ENCODE measurements around the gene ZNF777. TPM values are rescaled to one million over a fixed set of nuclear protein-coding genes. Genes with fewer than 3 reads are reported as not detected.

Gene ZNF777
- total and polyA plus RNA-seq, 9 of the 15 experiments (the other 6 are each of a cell fraction or from before 2014, with no cell fraction given): 0.11 to 32.6 (median 9.0) TPM

DNA sequence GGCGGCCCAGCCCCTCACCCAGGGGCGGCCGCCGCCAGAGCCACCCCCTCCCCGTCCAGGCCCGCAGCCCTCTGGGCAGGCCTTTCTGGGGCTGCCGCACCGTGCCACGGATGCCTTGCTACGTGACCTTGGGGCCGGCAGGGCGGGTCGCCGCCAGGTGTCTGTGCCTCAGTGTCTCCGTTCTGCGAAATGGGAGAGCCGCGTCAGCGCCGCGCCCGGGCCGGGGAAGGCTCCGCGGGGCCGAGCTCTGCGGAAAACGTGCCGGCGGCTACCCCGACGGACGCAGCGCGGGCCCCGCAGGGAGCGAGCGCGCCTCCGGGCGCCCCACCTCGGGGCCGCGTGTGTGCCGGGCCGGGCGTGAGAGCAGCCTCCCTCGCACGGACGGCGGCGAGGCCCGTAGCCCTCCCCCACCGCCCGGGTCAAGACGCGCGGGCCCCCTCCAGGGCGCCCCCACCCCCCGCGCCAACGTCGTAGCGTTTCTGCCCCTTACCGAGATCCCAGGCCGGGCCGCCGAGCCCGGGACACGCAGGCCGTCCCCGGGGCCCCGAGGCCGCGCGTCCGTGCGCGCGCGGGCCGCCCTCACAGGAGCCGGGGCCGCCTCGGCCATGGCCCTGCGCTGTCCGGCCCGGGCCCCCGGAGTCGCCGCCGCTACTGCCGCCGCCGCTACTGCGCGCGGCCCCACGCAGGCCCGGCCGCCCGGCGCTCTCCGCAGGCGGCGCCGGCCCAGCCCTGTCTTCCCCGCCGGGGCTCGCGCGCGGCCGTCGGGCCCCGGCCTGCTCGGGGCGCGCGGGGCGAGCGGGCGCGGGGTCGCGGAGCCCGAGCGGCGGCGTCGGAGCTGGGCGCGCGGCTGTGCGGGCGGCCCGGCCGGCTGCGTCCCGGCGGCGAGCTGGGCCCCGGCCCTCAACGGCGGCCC, 1.1 kb downstream of the ZNF777 start (continued):
- TF ChIP-seq, protein P1, sequence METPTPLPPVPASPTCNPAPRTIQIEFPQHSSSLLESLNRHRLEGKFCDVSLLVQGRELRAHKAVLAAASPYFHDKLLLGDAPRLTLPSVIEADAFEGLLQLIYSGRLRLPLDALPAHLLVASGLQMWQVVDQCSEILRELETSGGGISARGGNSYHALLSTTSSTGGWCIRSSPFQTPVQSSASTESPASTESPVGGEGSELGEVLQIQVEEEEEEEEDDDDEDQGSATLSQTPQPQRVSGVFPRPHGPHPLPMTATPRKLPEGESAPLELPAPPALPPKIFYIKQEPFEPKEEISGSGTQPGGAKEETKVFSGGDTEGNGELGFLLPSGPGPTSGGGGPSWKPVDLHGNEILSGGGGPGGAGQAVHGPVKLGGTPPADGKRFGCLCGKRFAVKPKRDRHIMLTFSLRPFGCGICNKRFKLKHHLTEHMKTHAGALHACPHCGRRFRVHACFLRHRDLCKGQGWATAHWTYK (CRISPR knock-in tag; IDR thresholded peaks at IDR 0.05): no peak
- TF ChIP-seq NEUROD1 (IDR thresholded peaks at IDR 0.05; ENCODE audit: borderline replicate concordance, low read depth, low read length, partially characterized antibody) (no peak), ZBTB1 (CRISPR knock-in tag; IDR thresholded peaks at IDR 0.05; ENCODE audit: borderline replicate concordance, low read depth) (0 out of 2 replicates have a peak, but pooled peaks have one; percentile 68), ZNF24 (IDR thresholded peaks at IDR 0.05) (no peak), ATF1 (CRISPR knock-in tag; IDR thresholded peaks at IDR 0.05) (no peak), ATF1 (tag; IDR thresholded peaks at IDR 0.05) (0 out of 2 replicates have a peak, but pooled peaks have one; percentile 14), NFXL1 (CRISPR knock-in tag; IDR thresholded peaks at IDR 0.05) (no peak), BRCA1 (IDR thresholded peaks at IDR 0.05) (no peak), BRCA1 (CRISPR knock-in tag; IDR thresholded peaks at IDR 0.05) (0 out of 2 replicates have a peak, but pooled peaks have one; percentile 40), XRCC5 (IDR thresholded peaks at IDR 0.05; ENCODE audit: low read depth, low read length) (0 out of 2 replicates have a peak, but pooled peaks have one; percentile 27), STAT5A (IDR thresholded peaks at IDR 0.05; ENCODE audit: borderline replicate concordance, low read length) (no peak), CTBP1 (IDR thresholded peaks at IDR 0.05; ENCODE audit: borderline replicate concordance) (peak; percentile 76)
- TF ChIP-seq, protein P2, sequence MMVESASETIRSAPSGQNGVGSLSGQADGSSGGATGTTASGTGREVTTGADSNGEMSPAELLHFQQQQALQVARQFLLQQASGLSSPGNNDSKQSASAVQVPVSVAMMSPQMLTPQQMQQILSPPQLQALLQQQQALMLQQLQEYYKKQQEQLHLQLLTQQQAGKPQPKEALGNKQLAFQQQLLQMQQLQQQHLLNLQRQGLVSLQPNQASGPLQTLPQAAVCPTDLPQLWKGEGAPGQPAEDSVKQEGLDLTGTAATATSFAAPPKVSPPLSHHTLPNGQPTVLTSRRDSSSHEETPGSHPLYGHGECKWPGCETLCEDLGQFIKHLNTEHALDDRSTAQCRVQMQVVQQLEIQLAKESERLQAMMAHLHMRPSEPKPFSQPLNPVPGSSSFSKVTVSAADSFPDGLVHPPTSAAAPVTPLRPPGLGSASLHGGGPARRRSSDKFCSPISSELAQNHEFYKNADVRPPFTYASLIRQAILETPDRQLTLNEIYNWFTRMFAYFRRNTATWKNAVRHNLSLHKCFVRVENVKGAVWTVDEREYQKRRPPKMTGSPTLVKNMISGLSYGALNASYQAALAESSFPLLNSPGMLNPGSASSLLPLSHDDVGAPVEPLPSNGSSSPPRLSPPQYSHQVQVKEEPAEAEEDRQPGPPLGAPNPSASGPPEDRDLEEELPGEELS (CRISPR knock-in tag; IDR thresholded peaks at IDR 0.05; ENCODE audit: borderline replicate concordance): no peak
- TF ChIP-seq, protein P3, sequence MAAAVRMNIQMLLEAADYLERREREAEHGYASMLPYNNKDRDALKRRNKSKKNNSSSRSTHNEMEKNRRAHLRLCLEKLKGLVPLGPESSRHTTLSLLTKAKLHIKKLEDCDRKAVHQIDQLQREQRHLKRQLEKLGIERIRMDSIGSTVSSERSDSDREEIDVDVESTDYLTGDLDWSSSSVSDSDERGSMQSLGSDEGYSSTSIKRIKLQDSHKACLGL (CRISPR knock-in tag; IDR thresholded peaks at IDR 0.05; ENCODE audit: borderline replicate concordance, poor library complexity, severe bottlenecking): no peak
- TF ChIP-seq, protein P4, sequence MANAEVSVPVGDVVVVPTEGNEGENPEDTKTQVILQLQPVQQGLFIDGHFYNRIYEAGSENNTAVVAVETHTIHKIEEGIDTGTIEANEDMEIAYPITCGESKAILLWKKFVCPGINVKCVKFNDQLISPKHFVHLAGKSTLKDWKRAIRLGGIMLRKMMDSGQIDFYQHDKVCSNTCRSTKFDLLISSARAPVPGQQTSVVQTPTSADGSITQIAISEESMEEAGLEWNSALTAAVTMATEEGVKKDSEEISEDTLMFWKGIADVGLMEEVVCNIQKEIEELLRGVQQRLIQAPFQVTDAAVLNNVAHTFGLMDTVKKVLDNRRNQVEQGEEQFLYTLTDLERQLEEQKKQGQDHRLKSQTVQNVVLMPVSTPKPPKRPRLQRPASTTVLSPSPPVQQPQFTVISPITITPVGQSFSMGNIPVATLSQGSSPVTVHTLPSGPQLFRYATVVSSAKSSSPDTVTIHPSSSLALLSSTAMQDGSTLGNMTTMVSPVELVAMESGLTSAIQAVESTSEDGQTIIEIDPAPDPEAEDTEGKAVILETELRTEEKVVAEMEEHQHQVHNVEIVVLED (CRISPR knock-in tag; IDR thresholded peaks at IDR 0.05): 0 out of 2 replicates have a peak, but pooled peaks have one; percentile 15
- TF ChIP-seq, protein P5, sequence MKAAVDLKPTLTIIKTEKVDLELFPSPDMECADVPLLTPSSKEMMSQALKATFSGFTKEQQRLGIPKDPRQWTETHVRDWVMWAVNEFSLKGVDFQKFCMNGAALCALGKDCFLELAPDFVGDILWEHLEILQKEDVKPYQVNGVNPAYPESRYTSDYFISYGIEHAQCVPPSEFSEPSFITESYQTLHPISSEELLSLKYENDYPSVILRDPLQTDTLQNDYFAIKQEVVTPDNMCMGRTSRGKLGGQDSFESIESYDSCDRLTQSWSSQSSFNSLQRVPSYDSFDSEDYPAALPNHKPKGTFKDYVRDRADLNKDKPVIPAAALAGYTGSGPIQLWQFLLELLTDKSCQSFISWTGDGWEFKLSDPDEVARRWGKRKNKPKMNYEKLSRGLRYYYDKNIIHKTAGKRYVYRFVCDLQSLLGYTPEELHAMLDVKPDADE (conservative IDR thresholded peaks at IDR 0.05; ENCODE audit: control insufficient read depth, low read depth, low read length): peak; percentile 60; the same call in 1 of the 2 replicates
- TF ChIP-seq, protein P6, sequence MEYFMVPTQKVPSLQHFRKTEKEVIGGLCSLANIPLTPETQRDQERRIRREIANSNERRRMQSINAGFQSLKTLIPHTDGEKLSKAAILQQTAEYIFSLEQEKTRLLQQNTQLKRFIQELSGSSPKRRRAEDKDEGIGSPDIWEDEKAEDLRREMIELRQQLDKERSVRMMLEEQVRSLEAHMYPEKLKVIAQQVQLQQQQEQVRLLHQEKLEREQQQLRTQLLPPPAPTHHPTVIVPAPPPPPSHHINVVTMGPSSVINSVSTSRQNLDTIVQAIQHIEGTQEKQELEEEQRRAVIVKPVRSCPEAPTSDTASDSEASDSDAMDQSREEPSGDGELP (CRISPR knock-in tag; IDR thresholded peaks at IDR 0.05; ENCODE audit: borderline replicate concordance): 0 out of 2 replicates have a peak, but pooled peaks have one; percentile 2

All from K562 (cell line).